Neuronal stem cell (in vitro differentiated cells): ENCODE measurements around the gene GPR55.

ENCODE experiments used
- DNase-seq: peaks from one replicate; pipeline ENCODE4 v3.0.0-alpha.2; 2013; ENCODE audit warnings: low spot score
- H2AFZ ChIP-seq: one replicate; pipeline ENCODE4 v1.6.1; 2013; ENCODE audit warnings: mild to moderate bottlenecking, low read length, inconsistent platforms
- H2AK5ac ChIP-seq: 2 replicates; pipeline ENCODE4 v1.6.1; 2013; ENCODE audit warnings: low read depth, mild to moderate bottlenecking, inconsistent platforms, low read length, moderate library complexity, mixed read lengths
- H2BK120ac ChIP-seq: 2 replicates; pipeline ENCODE4 v1.6.1; 2013; ENCODE audit warnings: low read depth, mild to moderate bottlenecking, inconsistent platforms, low read length, moderate library complexity, mixed read lengths
- H2BK12ac ChIP-seq: one replicate; pipeline ENCODE4 v1.6.1; 2013; ENCODE audit warnings: low read length, inconsistent platforms
- H2BK15ac ChIP-seq: 2 replicates; pipeline ENCODE4 v1.6.1; 2013; ENCODE audit warnings: mild to moderate bottlenecking, low read length, inconsistent platforms, mixed read lengths
- H2BK5ac ChIP-seq: one replicate; pipeline ENCODE4 v1.6.1; 2013; ENCODE audit warnings: inconsistent platforms, mild to moderate bottlenecking, low read length, moderate library complexity
- H3K14ac ChIP-seq: one replicate; pipeline ENCODE4 v1.6.1; 2013; ENCODE audit warnings: low read length, inconsistent platforms
- H3K18ac ChIP-seq: 2 replicates; pipeline ENCODE4 v1.6.1; 2013; ENCODE audit warnings: low read length, inconsistent platforms
- H3K23ac ChIP-seq: 2 replicates; pipeline ENCODE4 v1.6.1; 2013; ENCODE audit warnings: low read depth, mild to moderate bottlenecking, mixed read lengths, low read length, inconsistent platforms; ENCODE audit not compliant: poor library complexity
- H3K27ac ChIP-seq: replicated peaks from 3 replicates; pipeline ENCODE4 v1.5.1; 2013; ENCODE audit warnings: low read length, inconsistent platforms
- H3K27me3 ChIP-seq, 3 experiments: 2 replicates each; pipeline ENCODE4 v1.6.1; 2013; ENCODE audit warnings: low read length in 3 of 3, mild to moderate bottlenecking in 2 of 3, inconsistent platforms in 1 of 3, low read depth in 1 of 3, mixed read lengths in 1 of 3, moderate library complexity in 1 of 3; ENCODE audit not compliant: control insufficient read depth in 3 of 3, insufficient read depth in 3 of 3
- H3K36me3 ChIP-seq, 2 donors: replicated peaks in 1 of 2; 2 replicates each; pipeline ENCODE4 v1.6.1; 2013; ENCODE audit warnings: low read length in 2 of 2; ENCODE audit not compliant: control insufficient read depth in 2 of 2, insufficient read depth in 2 of 2
- H3K4ac ChIP-seq: 2 replicates; pipeline ENCODE4 v1.6.1; 2013; ENCODE audit warnings: inconsistent platforms, mild to moderate bottlenecking, low read length, moderate library complexity
- H3K4me1 ChIP-seq, 2 donors: 1 replicate in 1 of 2; 2 replicates in 1 of 2; pipeline ENCODE4 v1.6.1; 2013; ENCODE audit warnings: low read length in 2 of 2, low read depth in 1 of 2; ENCODE audit not compliant: control insufficient read depth in 2 of 2, insufficient read depth in 1 of 2
- H3K4me2 ChIP-seq: one replicate; pipeline ENCODE4 v1.6.1; 2013; ENCODE audit warnings: mild to moderate bottlenecking, low read length, inconsistent platforms; ENCODE audit not compliant: insufficient read depth, poor library complexity, severe bottlenecking
- H3K4me3 ChIP-seq, 2 donors: 2 replicates each; pipeline ENCODE4 v1.5.1; 2013; ENCODE audit warnings: low read length in 2 of 2, mild to moderate bottlenecking in 2 of 2, inconsistent platforms in 1 of 2, moderate library complexity in 1 of 2
- H3K79me1 ChIP-seq: one replicate; pipeline ENCODE4 v1.6.1; 2013; ENCODE audit warnings: low read depth, mild to moderate bottlenecking, inconsistent platforms, low read length, moderate library complexity
- H3K9ac ChIP-seq: one replicate; pipeline ENCODE4 v1.6.1; 2013; ENCODE audit warnings: mild to moderate bottlenecking, low read depth, low read length, inconsistent platforms; ENCODE audit not compliant: poor library complexity
- H3K9me3 ChIP-seq, 2 donors: replicated peaks in 1 of 2; 2 replicates each; pipeline versions ENCODE3 to v1.6.1; 2013; ENCODE audit warnings: low read length in 2 of 2, mild to moderate bottlenecking in 2 of 2, inconsistent platforms in 1 of 2, low read depth in 1 of 2, mixed read lengths in 1 of 2, moderate library complexity in 1 of 2; ENCODE audit not compliant: control insufficient read depth in 2 of 2, insufficient read depth in 1 of 2
- H4K8ac ChIP-seq: one replicate; pipeline ENCODE4 v1.6.1; 2013; ENCODE audit warnings: low read depth, mild to moderate bottlenecking, inconsistent platforms, low read length, moderate library complexity
- H4K91ac ChIP-seq: one replicate; pipeline ENCODE4 v1.6.1; 2013; ENCODE audit warnings: low read length, low read depth, mild to moderate bottlenecking, inconsistent platforms; ENCODE audit not compliant: poor library complexity
- WGBS, 2 donors: extraction: QIAGEN DNeasy Blood & Tissue Kit; methylation state at CpG; one replicate each; pipeline ENCODE4 v1.1.7; 2013; ENCODE audit warnings: missing lambda C conversion rate in 2 of 2, mixed read lengths in 1 of 2; ENCODE audit not compliant: insufficient read length in 2 of 2, insufficient replicate concordance in 1 of 2; ENCODE audit errors: extremely low coverage in 2 of 2; 5-methylcytosine and 5-hydroxymethylcytosine counted together

GPR55 gene

DNA sequence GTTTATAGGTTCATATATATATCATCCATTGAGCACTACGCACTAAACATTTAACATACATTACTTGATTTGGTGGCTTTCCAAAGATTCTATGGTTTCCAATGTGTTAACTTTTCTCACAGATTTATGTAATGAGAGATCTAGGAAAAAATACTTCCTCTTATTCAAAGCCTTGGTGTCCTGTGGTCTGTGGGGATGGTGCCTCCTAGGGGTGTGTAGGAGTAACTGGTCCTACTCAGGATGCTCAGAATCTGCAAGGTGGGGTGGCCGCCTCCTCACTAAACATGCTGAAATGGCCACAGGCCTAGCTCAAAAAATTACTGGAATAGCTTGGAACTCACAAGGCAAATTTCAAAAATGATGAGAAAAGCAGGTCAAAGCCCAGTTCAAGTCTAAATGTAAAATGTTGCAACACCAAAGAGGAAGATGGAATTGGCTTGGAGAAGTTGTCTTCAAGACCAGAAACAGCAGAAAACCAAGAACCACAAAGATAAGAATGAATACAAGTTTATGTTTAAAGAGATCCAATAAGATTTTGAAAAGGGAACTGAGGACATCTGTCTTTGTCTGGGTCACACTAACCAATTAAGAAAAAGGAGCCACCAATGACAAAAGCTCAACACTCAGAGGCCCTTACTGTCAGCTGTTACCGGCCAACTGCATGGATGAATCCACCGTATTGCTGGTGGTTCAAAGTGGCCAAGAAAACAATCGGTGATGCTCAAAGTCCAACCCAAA, 11.5 kb downstream of the GPR55 start:
- H2BK12ac ChIP-seq = no peak overlapping the region
- peaks cover 5 to 17% of the 10 kb centered on the region in 2 donors for H3K4me1 ChIP-seq
- DNase-seq = no peak
- no peaks in the 10 kb centered on the region for H3K9me3 ChIP-seq
- no peak overlapping the region for H2BK5ac ChIP-seq
- H3K4ac ChIP-seq = no peak overlapping the region
- H3K27me3 ChIP-seq = no peaks in the 10 kb centered on the region
- no CpG with 5 or more reads among the region's 5 CpGs for WGBS, 2 donors
- no peak overlapping the region for H3K9ac ChIP-seq
- no peak overlapping the region for H4K91ac ChIP-seq
- no peak overlapping the region for H3K23ac ChIP-seq
- no peak overlapping the region for H3K14ac ChIP-seq
- no peaks in the 10 kb centered on the region for H3K36me3 ChIP-seq
- H2BK15ac ChIP-seq = no peak overlapping the region
- no peak overlapping the region for H3K4me2 ChIP-seq
- no peak overlapping the region for H2BK120ac ChIP-seq
- H3K4me3 ChIP-seq = no peak overlapping the region
- H3K79me1 ChIP-seq = no peaks in the 10 kb centered on the region
- H3K18ac ChIP-seq = no peak overlapping the region
- H2AFZ ChIP-seq = no peak overlapping the region
- H3K27ac ChIP-seq = no peak overlapping the region
- H2AK5ac ChIP-seq = no peak overlapping the region
- H4K8ac ChIP-seq = no peak overlapping the region

- H4K91ac ChIP-seq = no peak overlapping the region
- no peak overlapping the region for H2BK12ac ChIP-seq
- no peak overlapping the region for H2BK120ac ChIP-seq
- no peak overlapping the region for H3K4me3 ChIP-seq
- H4K8ac ChIP-seq = no peak overlapping the region
- no peaks in the 10 kb centered on the region for H3K36me3 ChIP-seq
- H3K4me1 ChIP-seq = peaks cover 5 to 23% of the 10 kb centered on the region in 2 donors
- no peak overlapping the region for H3K9ac ChIP-seq
- H3K27me3 ChIP-seq = no peaks in the 10 kb centered on the region
- DNase-seq = no peak
- H3K23ac ChIP-seq = no peak overlapping the region
- no peak overlapping the region for H3K27ac ChIP-seq
- no peak overlapping the region for H2BK15ac ChIP-seq
- H2AK5ac ChIP-seq = no peak overlapping the region
- H2AFZ ChIP-seq = no peak overlapping the region
- H3K4ac ChIP-seq = no peak overlapping the region
- no CpG with 5 or more reads among the region's 5 CpGs for WGBS, 2 donors
- H2BK5ac ChIP-seq = no peak overlapping the region
- no peaks in the 10 kb centered on the region for H3K79me1 ChIP-seq
- no peaks in the 10 kb centered on the region for H3K9me3 ChIP-seq
- no peak overlapping the region for H3K18ac ChIP-seq
- no peak overlapping the region for H3K4me2 ChIP-seq
- H3K14ac ChIP-seq = no peak overlapping the region
Observed at GRCh38 chr2:230912724-230913123, 12.3 kb downstream of the GPR55 start.

- Histone ChIP-seq H3K9me3 (no peaks in the 10 kb centered on the region), H3K4ac (no peak overlapping the region), H4K91ac (peak overlapping the region; percentile 19), H3K36me3 (no peaks in the 10 kb centered on the region), H3K14ac (no peak overlapping the region), H3K9ac (no peak overlapping the region), H3K4me3 (no peak overlapping the region), H2AK5ac (peak overlapping the region; percentile 61), H2BK120ac (no peak overlapping the region), H2BK12ac (no peak overlapping the region), H3K23ac (no peak overlapping the region), H4K8ac (no peak overlapping the region), H3K27me3 (no peaks in the 10 kb centered on the region), H2AFZ (no peak overlapping the region), H3K4me2 (no peak overlapping the region), H2BK5ac (no peak overlapping the region), H3K18ac (no peak overlapping the region), H2BK15ac (no peak overlapping the region), H3K79me1 (no peaks in the 10 kb centered on the region), H3K27ac (no peak overlapping the region), H3K4me1 (peaks cover 5 to 23% of the 10 kb centered on the region in 2 donors)
- no CpG with 5 or more reads among the region's 5 CpGs for WGBS, 2 donors
- no peak for DNase-seq
Observed at GRCh38 chr2:230912046-230912445, 13.0 kb downstream of the GPR55 start.

DNA sequence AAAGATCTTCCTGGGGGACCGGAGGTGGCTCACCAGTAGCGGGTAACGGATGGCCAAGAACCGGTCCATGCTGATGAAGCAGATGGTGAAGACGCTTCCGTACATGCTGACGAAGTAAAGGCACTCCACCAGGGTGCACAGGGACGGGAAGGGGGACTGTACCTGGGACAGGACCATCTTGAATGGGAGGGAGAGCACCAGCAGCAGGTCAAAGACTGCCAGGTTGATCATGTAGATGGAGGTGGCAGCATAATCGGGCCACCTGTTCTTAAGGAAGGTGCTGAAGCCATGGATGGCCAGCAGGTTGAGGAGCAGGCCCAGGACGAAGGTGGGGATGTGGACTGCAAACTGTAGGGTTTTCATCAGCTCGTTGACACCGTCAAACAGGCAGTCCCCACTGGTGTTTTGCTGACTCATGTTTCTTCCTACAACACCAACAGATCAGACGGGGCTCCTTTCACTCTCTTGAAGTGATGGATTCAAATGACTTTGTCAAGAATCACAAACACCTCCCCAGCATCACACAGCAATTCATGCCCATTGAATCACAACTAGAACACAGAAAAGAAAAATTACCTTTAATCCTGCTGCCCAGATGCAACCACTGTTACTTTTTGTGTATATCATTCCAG, 14.4 kb downstream of the GPR55 start:
- Histone ChIP-seq H4K8ac (no peak overlapping the region), H3K4me1 (peaks cover 5 to 23% of the 10 kb centered on the region in 2 donors), H2BK12ac (peak overlapping the region; percentile 78), H3K9ac (no peak overlapping the region), H3K79me1 (no peaks in the 10 kb centered on the region), H2AFZ (no peak overlapping the region), H2AK5ac (peak overlapping the region; percentile 13), H4K91ac (no peak overlapping the region), H3K4ac (peak overlapping the region; percentile 46), H3K4me3 (peak overlapping the region in 1 of 2 donors; percentile 31), H2BK120ac (no peak overlapping the region), H3K9me3 (no peaks in the 10 kb centered on the region), H3K27ac (no peak overlapping the region), H3K36me3 (no peaks in the 10 kb centered on the region), H2BK5ac (no peak overlapping the region), H2BK15ac (no peak overlapping the region), H3K27me3 (no peaks in the 10 kb centered on the region), H3K23ac (no peak overlapping the region), H3K4me2 (no peak overlapping the region), H3K18ac (no peak overlapping the region), H3K14ac (no peak overlapping the region)
- no peak for DNase-seq
- WGBS, 2 donors = no CpG with 5 or more reads among the region's 13 CpGs
